BE2C (cell line): ENCODE results near the gene PMM1.

Experiments
- DNase-seq: peaks from one replicate; pipeline ENCODE4 v3.0.0-alpha.2; 2020
- H3K27me3 ChIP-seq: fragments of 250-450 bp; sonication (Bioruptor Pico); 2 replicates; pipeline ENCODE4 v1.5.1; 2020; ENCODE audit warnings: mild to moderate bottlenecking
- H3K36me3 ChIP-seq: fragments of 250-450 bp; sonication (Bioruptor Pico); 2 replicates; pipeline ENCODE4 v1.5.1; 2020; ENCODE audit warnings: mild to moderate bottlenecking
- H3K4me1 ChIP-seq: fragments of 250-450 bp; sonication (Bioruptor Pico); 2 replicates; pipeline ENCODE4 v1.5.1; 2020
- H3K4me3 ChIP-seq: 2 replicates; pipeline ENCODE4 v1.5.1; 2011; ENCODE audit warnings: low read depth, low read length
- H3K9me3 ChIP-seq: fragments of 250-450 bp; sonication (Bioruptor Pico); 2 replicates; pipeline ENCODE4 v1.5.1; 2020
- CTCF ChIP-seq: IDR thresholded peaks from 2 replicates; pipeline ENCODE4 v1.5.1; 2012; ENCODE audit warnings: mild to moderate bottlenecking, low read depth, low read length

PMM1 gene

DNA sequence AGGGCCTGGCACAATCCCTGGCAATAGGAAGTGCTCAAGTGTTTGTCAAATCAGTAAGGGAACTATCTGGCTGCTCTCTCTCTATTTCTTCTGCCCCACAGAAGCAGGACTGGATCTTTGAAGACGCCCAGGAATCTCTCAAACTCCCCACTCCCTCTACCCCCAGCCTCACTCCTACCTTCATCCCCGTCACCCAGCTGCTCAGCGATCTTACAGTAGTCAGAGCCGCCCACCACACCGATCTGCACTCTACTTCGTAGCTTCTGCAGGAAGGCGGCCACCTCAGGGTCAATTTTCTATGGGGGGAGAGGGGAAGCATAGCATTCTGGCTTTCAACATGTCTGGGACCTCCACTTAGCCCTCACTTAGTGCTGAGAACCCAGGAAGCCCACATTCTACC lies 3.7 kb downstream of the PMM1 start:
- Histone ChIP-seq H3K9me3 (no peaks in the 10 kb centered on the region), H3K27me3 (no peaks in the 10 kb centered on the region), H3K36me3 (0 out of 2 replicates have a peak, but pooled peaks cover 3% of the 10 kb centered on the region), H3K4me1 (no peaks in the 10 kb centered on the region; the same call in 1 of the 2 replicates), H3K4me3 (no peak overlapping the region)
- no peak for TF ChIP-seq CTCF
- DNase-seq, result no peak

- no peak for DNase-seq
- no peaks in the 10 kb centered on the region for H3K9me3 ChIP-seq
- H3K4me1 ChIP-seq, result no peaks in the 10 kb centered on the region; the same call in 1 of the 2 replicates
- H3K27me3 ChIP-seq, result no peaks in the 10 kb centered on the region
- H3K36me3 ChIP-seq, result 0 out of 2 replicates have a peak, but pooled peaks cover 3% of the 10 kb centered on the region
- TF ChIP-seq CTCF, result no peak
- no peak overlapping the region for H3K4me3 ChIP-seq
Measured at GRCh38 chr22:41584881-41585280, 4.8 kb downstream of the PMM1 start.

DNA sequence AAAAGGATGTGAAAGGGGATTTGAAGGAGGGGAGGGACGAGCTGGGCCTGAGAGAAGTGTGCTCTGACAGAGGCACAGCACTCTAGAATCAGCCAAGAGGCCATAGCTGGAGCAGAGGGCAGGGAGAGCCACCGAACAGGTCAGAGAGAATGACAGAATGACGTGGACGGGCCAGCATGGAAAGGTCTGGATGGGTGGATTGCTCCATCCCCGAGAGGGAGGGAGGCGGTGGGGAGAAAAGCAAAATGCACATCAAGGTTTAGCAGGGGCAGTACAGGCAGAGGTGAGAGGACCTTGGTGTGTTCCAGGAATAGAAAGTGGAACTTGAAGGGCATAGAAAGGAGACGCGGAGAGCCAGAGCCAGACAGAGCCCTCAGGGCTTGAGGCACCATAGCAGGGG lies 6.9 kb downstream of the PMM1 start:
- TF ChIP-seq CTCF, result no peak
- Histone ChIP-seq H3K9me3 (no peaks in the 10 kb centered on the region), H3K36me3 (0 out of 2 replicates have a peak, but pooled peaks cover 3% of the 10 kb centered on the region), H3K4me3 (no peak overlapping the region), H3K27me3 (no peaks in the 10 kb centered on the region), H3K4me1 (no peaks in the 10 kb centered on the region)
- DNase-seq, result no peak

- no peak for DNase-seq
- H3K36me3 ChIP-seq, result 0 out of 2 replicates have a peak, but pooled peaks cover 3% of the 10 kb centered on the region
- TF ChIP-seq CTCF, result no peak
- H3K9me3 ChIP-seq, result no peaks in the 10 kb centered on the region
- no peak overlapping the region for H3K4me3 ChIP-seq
- no peaks in the 10 kb centered on the region; the same call in 1 of the 2 replicates for H3K4me1 ChIP-seq
- H3K27me3 ChIP-seq, result no peaks in the 10 kb centered on the region
Measured at GRCh38 chr22:41579997-41580355, 9.7 kb downstream of the PMM1 start.

DNA sequence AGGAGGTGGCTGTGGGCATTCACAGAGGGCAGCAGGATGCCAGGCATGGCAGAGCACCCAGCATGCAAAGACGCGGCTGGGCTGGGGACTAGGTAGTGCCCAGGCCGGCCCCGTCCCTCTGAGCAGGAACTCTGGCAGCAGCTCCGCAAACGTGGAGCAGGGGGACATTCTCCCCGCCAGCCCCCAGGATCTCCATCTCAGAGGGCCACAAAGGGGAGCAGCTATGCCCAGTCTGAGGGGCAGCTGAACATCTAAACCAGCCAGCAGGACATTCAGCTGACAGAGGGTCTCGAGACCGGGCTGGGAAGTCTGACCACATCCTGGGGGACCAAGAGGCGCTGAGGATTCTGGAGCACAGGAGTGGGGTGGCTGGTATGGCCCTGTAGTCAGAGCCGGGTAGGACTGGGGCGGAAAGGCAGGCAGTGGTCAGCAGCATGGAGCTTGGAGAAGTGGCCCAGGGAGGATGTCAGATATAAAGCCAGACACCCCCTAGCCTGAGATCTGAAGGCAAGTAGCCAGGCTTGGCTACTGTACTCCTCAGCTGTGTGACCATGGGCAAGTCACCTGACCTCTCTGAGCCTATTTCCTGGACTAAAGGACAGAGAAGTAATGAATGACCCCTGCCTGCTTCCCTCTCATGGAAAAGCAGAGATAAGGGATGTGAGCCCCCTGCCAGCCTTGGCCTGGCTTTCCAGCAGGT lies 10.2 kb downstream of the PMM1 start:
- H3K27me3 ChIP-seq, result no peaks in the 10 kb centered on the region
- no peak for DNase-seq
- 0 out of 2 replicates have a peak, but pooled peaks cover 3% of the 10 kb centered on the region for H3K36me3 ChIP-seq
- H3K4me1 ChIP-seq, result no peaks in the 10 kb centered on the region; the same call in 1 of the 2 replicates
- no peak for TF ChIP-seq CTCF
- no peak overlapping the region for H3K4me3 ChIP-seq
- no peaks in the 10 kb centered on the region for H3K9me3 ChIP-seq

GRCh38 chr22:41578818-41579217 lies 10.8 kb downstream of the PMM1 start:
- Histone ChIP-seq H3K4me3 (no peak overlapping the region), H3K36me3 (0 out of 2 replicates have a peak, but pooled peaks cover 3% of the 10 kb centered on the region), H3K27me3 (no peaks in the 10 kb centered on the region), H3K9me3 (no peaks in the 10 kb centered on the region), H3K4me1 (no peaks in the 10 kb centered on the region; the same call in none of the 2 replicates)
- no peak for TF ChIP-seq CTCF
- DNase-seq, result no peak
